VCaP (cell line): ENCODE results near the gene IER5L.

Source experiments
- H3K27ac ChIP-seq: fragments of 450-650 bp; 2 replicates; pipeline ENCODE4 v1.5.1; 2017
- CTCF ChIP-seq: fragments of 450-650 bp; conservative IDR thresholded peaks from 2 replicates; pipeline ENCODE4 v1.5.1; 2017; ENCODE audit warnings: mild to moderate bottlenecking, moderate library complexity

Gene IER5L

GRCh38 chr9:129126749-129127618 is 51.1 kb downstream of the IER5L start:
- H3K27ac ChIP-seq, result peak overlapping the region; percentile 15; the same call in 1 of the 2 replicates
- TF ChIP-seq CTCF, result no peak
